ENCODE data around the gene CD55.

The CD55 gene

DNA sequence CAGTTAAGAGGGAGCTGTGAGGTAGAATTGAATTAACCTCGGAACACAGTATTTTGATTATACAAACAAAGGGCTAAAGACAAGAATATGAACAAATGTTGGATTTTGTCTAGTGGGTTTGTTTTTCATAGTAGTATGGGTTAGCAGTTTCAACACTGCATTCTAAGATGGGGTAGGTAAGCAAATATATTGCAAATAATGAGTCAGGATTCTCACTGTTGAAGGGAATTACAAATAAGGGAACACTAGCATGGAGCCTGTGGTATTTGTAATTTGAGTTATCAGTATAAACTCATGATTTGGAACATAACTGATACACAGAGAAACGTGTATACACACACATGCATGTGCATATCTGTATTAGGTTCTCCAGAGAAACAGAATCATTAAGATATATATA, 44.5 kb downstream of the CD55 start:
- DNase-seq (ENCODE audit: insufficient read length, low spot score) (no peak), FAIRE-seq (no peak)
- TF ChIP-seq PAX5 (IDR thresholded peaks at IDR 0.05; ENCODE audit: insufficient read depth, low read length, severe bottlenecking), result no peak
- no peak for TF ChIP-seq POLR2AphosphoS5 (IDR thresholded peaks at IDR 0.05; ENCODE audit: low read depth, low read length)
- no peak for TF ChIP-seq TAF1 (IDR thresholded peaks at IDR 0.05; ENCODE audit: low read depth, low read length)
- no peak for TF ChIP-seq SPI1 (IDR thresholded peaks at IDR 0.05; ENCODE audit: low read depth, low read length)
- no peak for TF ChIP-seq POU2F2 (IDR thresholded peaks at IDR 0.05; ENCODE audit: low read depth, low read length)
- TF ChIP-seq POLR2A (IDR thresholded peaks at IDR 0.05; ENCODE audit: low read depth, low read length), result no peak

GRCh38 chr1:207388721-207389120, 67.2 kb downstream of the CD55 start:
- no peak for FAIRE-seq
- no peak for DNase-seq (ENCODE audit: insufficient read length, low spot score)

GRCh38 chr1:207389728-207390464, 68.4 kb downstream of the CD55 start:
- DNase-seq (ENCODE audit: insufficient read length, low spot score) (no peak), FAIRE-seq (no peak)
- no peak for TF ChIP-seq SPI1 (IDR thresholded peaks at IDR 0.05; ENCODE audit: low read depth, low read length)
- no peak for TF ChIP-seq TAF1 (IDR thresholded peaks at IDR 0.05; ENCODE audit: low read depth, low read length)
- TF ChIP-seq POU2F2 (IDR thresholded peaks at IDR 0.05; ENCODE audit: low read depth, low read length), result no peak
- no peak for TF ChIP-seq POLR2A (IDR thresholded peaks at IDR 0.05; ENCODE audit: low read depth, low read length)
- no peak for TF ChIP-seq PAX5 (IDR thresholded peaks at IDR 0.05; ENCODE audit: insufficient read depth, low read length, severe bottlenecking)
- no peak for TF ChIP-seq POLR2AphosphoS5 (IDR thresholded peaks at IDR 0.05; ENCODE audit: low read depth, low read length)

More at GRCh38 chr1:207388721-207389120, 67.2 kb downstream of the CD55 start:
- TF ChIP-seq POLR2A (IDR thresholded peaks at IDR 0.05; ENCODE audit: low read depth, low read length) (no peak), POU2F2 (IDR thresholded peaks at IDR 0.05; ENCODE audit: low read depth, low read length) (no peak), TAF1 (IDR thresholded peaks at IDR 0.05; ENCODE audit: low read depth, low read length) (no peak), SPI1 (IDR thresholded peaks at IDR 0.05; ENCODE audit: low read depth, low read length) (no peak), POLR2AphosphoS5 (IDR thresholded peaks at IDR 0.05; ENCODE audit: low read depth, low read length) (no peak), PAX5 (IDR thresholded peaks at IDR 0.05; ENCODE audit: insufficient read depth, low read length, severe bottlenecking) (no peak)

- no peak for DNase-seq (ENCODE audit: insufficient read length, low spot score)
- TF ChIP-seq POU2F2 (IDR thresholded peaks at IDR 0.05; ENCODE audit: low read depth, low read length), result no peak
- TF ChIP-seq TAF1 (IDR thresholded peaks at IDR 0.05; ENCODE audit: low read depth, low read length), result no peak
- no peak for TF ChIP-seq POLR2AphosphoS5 (IDR thresholded peaks at IDR 0.05; ENCODE audit: low read depth, low read length)
- FAIRE-seq, result no peak
These were observed 72.1 kb downstream of the CD55 start for GRCh38 chr1:207393610-207394009.

DNA sequence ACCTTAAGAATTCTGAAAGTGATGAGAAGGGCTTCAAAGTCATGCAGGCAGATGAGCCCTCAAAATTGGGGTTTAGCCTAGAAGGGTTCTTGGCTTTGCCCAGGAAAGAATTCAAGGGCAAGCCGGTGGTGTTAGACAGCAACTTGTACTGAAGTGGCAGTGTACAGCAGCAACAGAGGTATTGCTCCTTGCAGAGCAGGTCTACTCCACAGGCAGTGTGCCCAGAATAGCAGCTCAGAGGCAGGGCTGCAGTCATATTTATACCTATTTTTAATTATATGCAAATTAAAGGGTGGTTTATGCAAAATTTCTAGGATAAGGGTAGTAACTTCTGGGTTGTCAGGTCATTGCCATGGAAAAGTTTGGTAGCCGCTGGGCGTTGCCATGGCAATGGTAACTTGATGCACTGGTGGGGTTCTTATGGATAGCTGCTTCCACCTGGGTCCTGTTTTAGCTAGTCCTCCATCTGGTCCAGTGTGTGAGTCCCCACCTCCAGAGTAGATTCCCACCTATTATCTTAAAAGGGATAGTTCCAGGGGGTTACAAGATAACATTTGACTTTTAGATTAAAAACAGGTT, 74.8 kb downstream of the CD55 start:
- DNase-seq (ENCODE audit: insufficient read length, low spot score) (no peak), FAIRE-seq (no peak)
- TF ChIP-seq POU2F2 (IDR thresholded peaks at IDR 0.05; ENCODE audit: low read depth, low read length), result no peak
- no peak for TF ChIP-seq TAF1 (IDR thresholded peaks at IDR 0.05; ENCODE audit: low read depth, low read length)
- no peak for TF ChIP-seq PAX5 (IDR thresholded peaks at IDR 0.05; ENCODE audit: insufficient read depth, low read length, severe bottlenecking)
- no peak for TF ChIP-seq POLR2A (IDR thresholded peaks at IDR 0.05; ENCODE audit: low read depth, low read length)
- no peak for TF ChIP-seq POLR2AphosphoS5 (IDR thresholded peaks at IDR 0.05; ENCODE audit: low read depth, low read length)
- no peak for TF ChIP-seq SPI1 (IDR thresholded peaks at IDR 0.05; ENCODE audit: low read depth, low read length)

DNA sequence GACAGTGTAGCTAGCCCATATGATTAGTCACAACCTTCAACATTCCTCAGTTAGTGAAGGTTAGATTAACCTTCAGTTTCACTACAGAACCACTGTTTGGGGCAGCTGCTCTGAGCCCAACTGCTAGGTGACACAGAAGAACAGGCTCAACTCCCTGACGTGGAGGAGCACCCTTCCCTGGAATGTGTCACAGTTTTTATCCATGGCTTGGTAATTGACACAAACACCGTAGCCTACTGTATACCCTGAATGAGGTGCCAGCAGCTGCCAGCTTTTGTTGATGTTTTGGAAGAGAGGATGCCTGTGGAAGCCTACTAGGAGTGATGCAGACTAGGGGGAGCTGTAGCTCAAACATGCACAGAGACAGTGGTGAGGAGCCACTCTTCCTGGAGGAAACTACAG, 76.0 kb downstream of the CD55 start:
- no peak for DNase-seq (ENCODE audit: insufficient read length, low spot score)
- TF ChIP-seq SPI1 (IDR thresholded peaks at IDR 0.05; ENCODE audit: low read depth, low read length) (no peak), POLR2A (IDR thresholded peaks at IDR 0.05; ENCODE audit: low read depth, low read length) (no peak), PAX5 (IDR thresholded peaks at IDR 0.05; ENCODE audit: insufficient read depth, low read length, severe bottlenecking) (no peak), TAF1 (IDR thresholded peaks at IDR 0.05; ENCODE audit: low read depth, low read length) (no peak), POU2F2 (IDR thresholded peaks at IDR 0.05; ENCODE audit: low read depth, low read length) (no peak), POLR2AphosphoS5 (IDR thresholded peaks at IDR 0.05; ENCODE audit: low read depth, low read length) (no peak)
- FAIRE-seq, result no peak

DNA sequence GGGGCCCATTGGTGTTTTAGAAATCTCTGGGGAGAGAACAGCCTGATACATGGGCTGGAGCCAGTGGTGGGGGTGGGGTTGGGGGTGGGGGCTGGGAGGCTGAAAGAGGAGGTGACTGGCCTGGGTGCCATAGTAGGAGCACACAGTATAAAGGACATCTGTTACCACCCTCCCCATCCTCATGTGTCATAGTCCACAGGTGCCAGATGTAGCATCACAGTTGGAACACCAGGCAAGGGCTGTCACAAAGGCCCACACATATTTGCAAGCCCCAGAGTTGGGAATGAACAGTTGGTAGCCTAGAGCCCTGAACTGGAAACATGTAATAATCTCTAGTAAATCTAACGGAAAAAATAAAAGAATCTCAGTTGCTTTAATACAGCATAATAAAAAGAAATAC, 77.5 kb downstream of the CD55 start:
- FAIRE-seq (no peak), DNase-seq (ENCODE audit: insufficient read length, low spot score) (no peak)
- TF ChIP-seq POLR2AphosphoS5 (IDR thresholded peaks at IDR 0.05; ENCODE audit: low read depth, low read length) (no peak), POU2F2 (IDR thresholded peaks at IDR 0.05; ENCODE audit: low read depth, low read length) (no peak)

DNA sequence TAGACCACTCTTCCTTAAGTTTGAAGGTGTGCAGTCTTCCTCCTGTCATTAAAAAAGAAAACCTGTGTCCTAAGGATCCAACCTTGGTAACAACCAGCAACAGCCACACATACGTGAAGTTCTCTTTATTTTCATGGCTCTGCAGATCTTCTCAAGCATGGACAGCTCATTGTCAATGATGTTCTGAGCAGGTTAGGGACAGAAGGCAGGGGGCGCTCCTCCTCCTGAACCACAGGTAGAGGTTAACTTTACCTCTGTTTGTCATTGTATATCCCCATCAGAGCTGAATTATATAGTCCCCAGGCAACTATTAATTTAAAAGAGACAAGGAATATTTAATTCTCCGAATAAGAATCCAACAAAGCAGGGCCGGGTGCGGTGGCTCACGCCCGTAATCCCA, 80.1 kb downstream of the CD55 start:
- DNase-seq (ENCODE audit: insufficient read length, low spot score), result no peak
- no peak for FAIRE-seq
- TF ChIP-seq POU2F2 (IDR thresholded peaks at IDR 0.05; ENCODE audit: low read depth, low read length) (no peak), POLR2AphosphoS5 (IDR thresholded peaks at IDR 0.05; ENCODE audit: low read depth, low read length) (no peak), SPI1 (IDR thresholded peaks at IDR 0.05; ENCODE audit: low read depth, low read length) (no peak), PAX5 (IDR thresholded peaks at IDR 0.05; ENCODE audit: insufficient read depth, low read length, severe bottlenecking) (no peak), TAF1 (IDR thresholded peaks at IDR 0.05; ENCODE audit: low read depth, low read length) (no peak), POLR2A (IDR thresholded peaks at IDR 0.05; ENCODE audit: low read depth, low read length) (no peak)

- no peak for FAIRE-seq
- no peak for TF ChIP-seq POLR2AphosphoS5 (IDR thresholded peaks at IDR 0.05; ENCODE audit: low read depth, low read length)
- TF ChIP-seq SPI1 (IDR thresholded peaks at IDR 0.05; ENCODE audit: low read depth, low read length), result no peak
- TF ChIP-seq PAX5 (IDR thresholded peaks at IDR 0.05; ENCODE audit: insufficient read depth, low read length, severe bottlenecking), result no peak
- TF ChIP-seq POLR2A (IDR thresholded peaks at IDR 0.05; ENCODE audit: low read depth, low read length), result no peak
These were observed 81.3 kb downstream of the CD55 start for GRCh38 chr1:207402744-207403143.

More at GRCh38 chr1:207402744-207403143, 81.3 kb downstream of the CD55 start:
- no peak for DNase-seq (ENCODE audit: insufficient read length, low spot score)

Data from GM12891 (cell line).